Brain microvascular endothelial cell (primary cell): Measurements from ENCODE around the gene KDM1B.

ENCODE experiments used
- DNase-seq: peaks from one replicate; pipeline ENCODE4 v3.0.0-alpha.2; 2020
- H3K27ac ChIP-seq: fragments of 250-450 bp; sonication (Bioruptor Pico); 2 replicates; pipeline ENCODE4 v1.5.1; 2020; ENCODE audit warnings: mild to moderate bottlenecking, moderate library complexity
- H3K27me3 ChIP-seq: fragments of 250-450 bp; sonication (Bioruptor Pico); replicated peaks from 2 replicates; pipeline ENCODE4 v1.5.1; 2020; ENCODE audit warnings: mild to moderate bottlenecking
- H3K36me3 ChIP-seq: fragments of 250-450 bp; sonication (Bioruptor Pico); replicated peaks from 2 replicates; pipeline ENCODE4 v1.5.1; 2020; ENCODE audit warnings: mild to moderate bottlenecking
- H3K4me3 ChIP-seq: 2 replicates; pipeline ENCODE4 v1.5.1; 2011; ENCODE audit warnings: low read depth, mild to moderate bottlenecking, control low read depth, low read length, moderate library complexity
- in situ Hi-C: cut with HindIII; loops from 2 replicates; pipeline ENCODE4 v1.10.0; 2017; ENCODE audit warnings: low sequenced_read_pairs, low pct_ligation_motif_present
- TF ChIP-seq, protein P1 (sequence below): IDR thresholded peaks from 2 replicates; pipeline ENCODE4 v1.5.1; 2011; ENCODE audit warnings: low read depth, mild to moderate bottlenecking, moderate library complexity, low read length, control low read depth, inconsistent platforms; ENCODE audit errors: missing control alignments

KDM1B gene

DNA sequence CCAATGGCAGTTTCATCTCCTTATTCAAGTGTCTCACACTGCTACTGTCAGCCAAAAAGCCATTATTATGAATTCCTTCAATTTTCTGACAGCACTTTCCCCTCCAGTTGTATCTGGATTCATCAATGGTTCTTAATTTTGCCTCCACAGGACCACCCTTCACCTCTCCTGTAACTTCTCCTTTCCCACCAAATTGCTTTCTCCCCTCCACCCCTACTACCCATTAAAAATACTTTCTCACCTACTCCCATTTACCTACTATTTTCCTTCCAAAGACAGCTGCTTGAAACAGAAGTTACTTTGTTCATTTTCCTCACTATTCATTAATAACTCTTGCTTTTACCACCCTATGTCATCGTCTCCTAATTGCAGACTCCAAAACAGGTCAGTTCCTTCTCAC, 79.3 kb downstream of the KDM1B start:
- TF ChIP-seq, protein P1, sequence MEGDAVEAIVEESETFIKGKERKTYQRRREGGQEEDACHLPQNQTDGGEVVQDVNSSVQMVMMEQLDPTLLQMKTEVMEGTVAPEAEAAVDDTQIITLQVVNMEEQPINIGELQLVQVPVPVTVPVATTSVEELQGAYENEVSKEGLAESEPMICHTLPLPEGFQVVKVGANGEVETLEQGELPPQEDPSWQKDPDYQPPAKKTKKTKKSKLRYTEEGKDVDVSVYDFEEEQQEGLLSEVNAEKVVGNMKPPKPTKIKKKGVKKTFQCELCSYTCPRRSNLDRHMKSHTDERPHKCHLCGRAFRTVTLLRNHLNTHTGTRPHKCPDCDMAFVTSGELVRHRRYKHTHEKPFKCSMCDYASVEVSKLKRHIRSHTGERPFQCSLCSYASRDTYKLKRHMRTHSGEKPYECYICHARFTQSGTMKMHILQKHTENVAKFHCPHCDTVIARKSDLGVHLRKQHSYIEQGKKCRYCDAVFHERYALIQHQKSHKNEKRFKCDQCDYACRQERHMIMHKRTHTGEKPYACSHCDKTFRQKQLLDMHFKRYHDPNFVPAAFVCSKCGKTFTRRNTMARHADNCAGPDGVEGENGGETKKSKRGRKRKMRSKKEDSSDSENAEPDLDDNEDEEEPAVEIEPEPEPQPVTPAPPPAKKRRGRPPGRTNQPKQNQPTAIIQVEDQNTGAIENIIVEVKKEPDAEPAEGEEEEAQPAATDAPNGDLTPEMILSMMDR, result no peak
- no peak overlapping the region for H3K27ac ChIP-seq
- H3K36me3 ChIP-seq, result peaks cover 9% of the 10 kb centered on the region
- H3K4me3 ChIP-seq, result no peak overlapping the region
- no peak for DNase-seq
- no peaks in the 10 kb centered on the region for H3K27me3 ChIP-seq
- in situ Hi-C loops, result no loop called here

DNA sequence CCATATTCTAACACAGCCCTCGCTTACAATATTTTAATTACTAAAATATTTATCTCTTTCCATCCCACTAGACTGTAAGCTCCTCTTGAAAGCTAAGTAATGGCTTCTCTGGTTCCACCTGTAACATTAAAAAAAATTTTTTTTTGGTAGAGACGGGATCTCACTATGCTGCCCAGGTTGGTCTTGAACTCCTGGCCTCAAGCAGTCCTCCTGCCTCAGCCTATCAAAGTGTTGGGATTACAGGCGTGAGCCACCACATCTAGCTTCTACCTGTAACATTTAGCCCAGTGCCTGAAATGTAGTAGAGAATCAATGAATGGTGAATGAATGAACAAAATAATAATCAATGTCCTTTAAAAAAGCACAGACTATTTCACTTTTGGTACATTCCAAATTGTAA, 80.3 kb downstream of the KDM1B start:
- Histone ChIP-seq H3K27ac (no peak overlapping the region), H3K36me3 (peaks cover 9% of the 10 kb centered on the region), H3K27me3 (no peaks in the 10 kb centered on the region), H3K4me3 (no peak overlapping the region)
- TF ChIP-seq, protein P1, result no peak
- in situ Hi-C loops, result no loop called here
- DNase-seq, result no peak

DNA sequence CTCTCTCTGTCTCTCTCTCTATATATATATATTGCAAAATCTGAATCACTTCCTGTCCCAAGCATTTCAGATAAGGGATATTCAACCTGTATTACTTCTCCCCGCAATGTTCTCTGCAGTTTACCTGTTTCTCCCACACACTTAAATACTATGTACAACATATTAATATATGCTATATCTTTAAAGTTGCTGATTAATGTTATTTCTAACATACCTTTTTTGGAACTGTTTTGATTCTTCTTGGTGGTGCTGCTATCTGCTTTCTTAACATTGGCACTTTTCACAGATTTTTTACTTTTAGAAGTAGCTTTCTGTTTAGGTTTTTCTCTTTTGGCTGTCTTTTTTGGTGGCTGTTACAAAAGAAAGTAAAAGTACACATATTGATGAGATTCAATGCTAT, 81.9 kb downstream of the KDM1B start:
- no peak overlapping the region for H3K27ac ChIP-seq
- in situ Hi-C loops, result no loop called here
- H3K36me3 ChIP-seq, result peaks cover 9% of the 10 kb centered on the region
- no peaks in the 10 kb centered on the region for H3K27me3 ChIP-seq
- no peak for DNase-seq
- no peak overlapping the region for H3K4me3 ChIP-seq
- TF ChIP-seq, protein P1, result no peak

DNA sequence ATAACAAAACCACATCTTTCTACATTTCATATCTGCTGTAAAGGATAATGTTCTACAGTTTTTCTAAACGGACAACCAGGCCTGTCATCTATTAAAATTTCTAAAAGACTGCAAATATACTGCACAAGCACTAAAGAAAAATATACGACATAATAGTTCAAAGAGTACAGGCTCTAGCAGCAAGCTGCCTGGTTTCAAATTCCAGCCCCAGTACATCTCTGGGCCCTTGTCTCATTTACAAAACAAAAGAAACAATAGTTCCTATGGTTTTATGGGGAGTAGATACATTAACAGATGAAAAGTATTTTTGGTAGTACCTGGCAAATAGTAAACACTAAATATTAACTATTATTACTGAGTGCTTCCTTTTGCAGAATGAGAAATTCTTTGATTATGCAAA, 85.0 kb downstream of the KDM1B start:
- Histone ChIP-seq H3K27me3 (no peaks in the 10 kb centered on the region), H3K36me3 (peaks cover 7% of the 10 kb centered on the region), H3K27ac (no peak overlapping the region), H3K4me3 (no peak overlapping the region)
- DNase-seq, result no peak
- in situ Hi-C loops, result no loop called here
- TF ChIP-seq, protein P1, result no peak

DNA sequence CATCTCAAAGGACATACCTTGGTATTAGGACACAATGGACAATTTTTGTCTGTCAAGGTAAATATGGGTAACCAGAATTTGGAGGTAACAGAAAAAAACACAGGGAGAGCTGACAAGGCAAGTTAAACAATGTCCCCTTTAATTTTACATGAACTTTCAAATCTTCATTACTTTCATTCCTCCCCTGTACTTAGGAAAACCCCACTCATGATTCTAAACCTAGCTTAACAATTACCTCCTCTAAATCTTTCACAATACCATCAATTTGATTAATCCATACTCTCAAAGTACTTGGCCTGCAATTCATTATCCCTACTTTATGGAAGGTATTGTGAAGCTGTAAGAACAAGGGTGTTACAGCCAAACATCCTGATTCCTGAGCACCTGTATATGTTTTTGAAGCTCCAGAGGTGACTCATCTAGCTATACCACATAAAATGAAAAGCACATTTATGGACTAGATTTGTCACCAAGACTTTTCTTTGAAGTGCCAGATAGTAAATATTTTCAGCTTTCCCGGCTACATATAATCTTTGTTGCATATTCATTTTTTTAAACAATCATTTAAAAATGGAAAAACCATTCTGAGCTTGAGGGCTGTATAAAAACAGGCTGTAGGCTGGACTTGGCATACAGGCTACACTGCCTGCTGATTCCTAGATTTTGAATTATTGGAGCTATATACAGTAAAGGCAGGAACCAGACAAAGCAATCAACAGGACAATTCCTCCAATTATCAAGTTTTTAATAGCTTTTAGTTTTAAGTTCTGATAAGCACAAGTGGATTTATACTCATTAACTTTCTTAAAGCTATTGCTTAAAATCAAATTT, 86.2 kb downstream of the KDM1B start:
- H3K27ac ChIP-seq, result peak overlapping the region; percentile 67
- H3K36me3 ChIP-seq, result peaks cover 5% of the 10 kb centered on the region
- in situ Hi-C loops, result no loop called here
- DNase-seq, result no peak
- TF ChIP-seq, protein P1, result no peak
- no peaks in the 10 kb centered on the region for H3K27me3 ChIP-seq
- no peak overlapping the region for H3K4me3 ChIP-seq
